GM12864 (cell line): Measurements from ENCODE around the gene CLCN2.

ENCODE experiments used
- DNase-seq: peaks from one replicate; pipeline ENCODE4 v3.0.0-alpha.2; 2011; ENCODE audit warnings: low read depth
- H3K4me3 ChIP-seq: 2 replicates; pipeline ENCODE4 v1.5.1; 2011; ENCODE audit warnings: mild to moderate bottlenecking, low read depth, low read length, control low read depth
- CTCF ChIP-seq: IDR thresholded peaks from 2 replicates; pipeline ENCODE4 v1.5.1; 2011; ENCODE audit warnings: low read depth, mild to moderate bottlenecking, moderate library complexity, low read length, control low read depth, inconsistent platforms; ENCODE audit errors: missing control alignments

Gene CLCN2

GRCh38 chr3:184350618-184351017, 10.8 kb downstream of the CLCN2 start:
- no peak for DNase-seq
- no peak overlapping the region for H3K4me3 ChIP-seq
- no peak for TF ChIP-seq CTCF

DNA sequence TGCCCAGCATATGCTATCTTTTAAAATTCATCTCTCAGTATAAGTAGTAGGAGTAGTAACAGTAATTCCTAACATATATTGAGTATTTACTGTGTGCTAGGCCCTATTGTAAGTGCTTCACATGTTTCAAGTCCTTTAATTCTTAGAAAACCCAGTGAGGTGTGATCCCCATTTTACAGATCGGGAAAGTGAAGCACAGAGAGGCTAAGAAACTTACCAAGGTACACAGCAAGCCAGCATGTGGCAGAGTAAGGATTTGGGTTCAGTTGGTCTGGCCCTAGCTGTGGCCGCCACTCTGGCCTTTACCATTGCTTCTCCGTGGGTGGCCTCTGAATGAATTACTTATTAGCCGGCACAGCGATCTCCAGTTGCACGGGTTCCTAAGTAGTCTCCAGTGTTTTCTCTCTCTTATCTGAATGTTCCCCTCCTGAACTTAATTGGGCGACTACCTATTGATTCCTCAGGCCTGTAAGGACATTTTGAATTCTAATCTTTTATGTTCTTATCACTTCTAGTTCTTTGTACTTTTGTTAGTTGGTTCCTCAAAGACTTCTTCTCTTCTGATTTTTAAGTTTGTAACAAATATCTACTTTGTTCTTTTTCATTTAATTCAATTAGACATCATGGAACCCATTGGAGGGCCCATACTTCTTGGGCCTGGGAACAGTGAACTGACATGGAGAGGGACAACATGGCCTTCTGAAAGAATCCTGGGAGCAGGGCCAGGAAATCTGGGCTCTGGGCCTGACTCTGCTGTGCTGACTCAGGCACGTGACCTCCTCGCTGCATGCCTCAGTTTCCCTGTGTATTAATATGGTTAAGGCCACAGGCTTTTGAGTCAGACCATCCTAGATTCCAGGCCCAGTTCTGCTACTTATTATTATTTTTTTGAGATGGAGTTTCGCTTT, 11.6 kb downstream of the CLCN2 start:
- H3K4me3 ChIP-seq = no peak overlapping the region
- no peak for TF ChIP-seq CTCF
- DNase-seq = no peak

DNA sequence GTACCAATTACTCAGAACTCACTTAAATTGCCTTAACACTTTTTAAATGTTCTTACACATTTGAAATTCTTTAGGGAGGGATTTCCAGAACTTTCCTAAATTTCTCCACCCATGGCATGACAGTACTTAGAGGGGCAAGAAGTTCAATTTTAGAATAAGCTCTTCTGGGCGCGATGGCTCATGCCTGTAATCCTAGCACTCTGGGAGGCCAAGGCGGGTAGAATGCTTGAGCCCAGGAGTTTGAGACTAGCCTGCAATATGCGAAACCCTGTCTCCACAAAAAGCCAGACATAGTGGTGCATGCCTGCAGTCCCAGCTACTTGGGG, 13.4 kb downstream of the CLCN2 start:
- DNase-seq = no peak
- TF ChIP-seq CTCF = no peak
- no peak overlapping the region for H3K4me3 ChIP-seq

DNA sequence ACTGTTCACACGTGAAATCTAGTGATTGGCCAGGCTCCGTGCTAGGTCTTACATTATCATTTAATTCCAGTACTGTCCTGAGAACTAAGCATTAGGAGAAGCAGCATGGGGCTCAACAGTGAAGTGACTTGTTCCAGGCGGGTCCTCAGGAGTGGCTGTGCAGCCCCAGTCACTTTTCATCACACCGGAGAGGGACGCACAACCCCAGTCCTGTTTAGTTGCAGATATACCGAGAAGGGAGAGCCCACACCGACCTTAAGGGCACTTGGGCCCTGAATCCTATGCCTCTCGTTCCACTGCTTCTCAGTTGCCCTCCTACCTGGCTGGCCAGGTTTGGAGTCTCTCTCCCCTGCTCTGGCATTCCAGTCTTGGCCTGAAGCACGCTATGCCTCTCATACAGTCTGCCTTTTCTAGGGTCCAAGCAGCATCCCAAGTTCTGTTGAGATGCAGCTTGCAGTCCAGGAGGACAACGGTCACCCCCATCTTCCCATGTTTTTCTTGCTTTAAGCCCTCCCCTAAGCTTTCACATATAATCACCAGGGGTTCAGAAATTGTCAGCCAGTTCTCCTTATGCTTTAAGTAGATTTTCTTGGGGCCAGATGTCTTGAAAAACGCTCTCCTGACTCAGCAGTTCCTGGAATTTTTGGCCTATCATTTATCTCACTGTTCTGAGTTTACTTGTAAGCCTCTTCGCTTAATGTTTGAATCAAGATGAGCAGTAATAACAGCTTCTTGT, 13.9 kb downstream of the CLCN2 start:
- no peak for DNase-seq
- TF ChIP-seq CTCF = no peak
- no peak overlapping the region for H3K4me3 ChIP-seq

GRCh38 chr3:184346480-184347190, 14.8 kb downstream of the CLCN2 start:
- no peak overlapping the region for H3K4me3 ChIP-seq
- TF ChIP-seq CTCF = no peak
- DNase-seq = no peak

- TF ChIP-seq CTCF = peak; percentile 56
- DNase-seq = no peak
These were observed 15.9 kb downstream of the CLCN2 start for GRCh38 chr3:184345317-184346144.

More at GRCh38 chr3:184345317-184346144, 15.9 kb downstream of the CLCN2 start:
- H3K4me3 ChIP-seq = no peak overlapping the region
